Loucy (cell line): ENCODE measurements around the gene CST9L.

Experiments used
- H2AFZ ChIP-seq: fragments of 200-600 bp; sonication (generic); 2 replicates; pipeline ENCODE4 v1.6.0; 2016; ENCODE audit warnings: antibody characterized with exemption, mild to moderate bottlenecking, low read length, moderate library complexity
- H3F3A ChIP-seq: fragments of 200-600 bp; 2 replicates; pipeline ENCODE4 v1.6.0; 2016; ENCODE audit warnings: antibody characterized with exemption, low read depth, mild to moderate bottlenecking
- H3K27me3 ChIP-seq: fragments of 200-600 bp; sonication (generic); 2 replicates; pipeline ENCODE4 v1.6.1; 2014; ENCODE audit warnings: low read length, mild to moderate bottlenecking; ENCODE audit not compliant: insufficient read depth, poor library complexity, severe bottlenecking
- H3K36me3 ChIP-seq: fragments of 200-600 bp; sonication (generic); 2 replicates; pipeline ENCODE4 v1.6.1; 2016; ENCODE audit warnings: low read length; ENCODE audit not compliant: insufficient read depth
- H3K4me1 ChIP-seq: fragments of 200-600 bp; sonication (generic); 2 replicates; pipeline ENCODE4 v1.5.1; 2014; ENCODE audit warnings: low read length, mild to moderate bottlenecking; ENCODE audit not compliant: insufficient read depth, poor library complexity, severe bottlenecking
- H3K4me2 ChIP-seq: fragments of 200-600 bp; sonication (generic); 2 replicates; pipeline ENCODE4 v1.6.0; 2014; ENCODE audit warnings: antibody characterized with exemption, low read length, low read depth, mild to moderate bottlenecking; ENCODE audit not compliant: poor library complexity, severe bottlenecking
- H3K4me3 ChIP-seq: fragments of 200-600 bp; sonication (generic); 2 replicates; pipeline ENCODE4 v1.5.1; 2014; ENCODE audit warnings: low read length, mild to moderate bottlenecking, mixed read lengths; ENCODE audit not compliant: poor library complexity, severe bottlenecking
- H3K79me2 ChIP-seq: fragments of 200-600 bp; sonication (generic); 2 replicates; pipeline ENCODE4 v1.6.1; 2014; ENCODE audit warnings: low read length; ENCODE audit not compliant: insufficient read depth
- H3K9ac ChIP-seq: fragments of 200-600 bp; sonication (generic); 2 replicates; pipeline ENCODE4 v1.6.0; 2014; ENCODE audit warnings: mild to moderate bottlenecking, low read depth, low read length, moderate library complexity; ENCODE audit not compliant: poor library complexity, severe bottlenecking
- H3K9me2 ChIP-seq: fragments of 200-600 bp; sonication (generic); replicated peaks from 2 replicates; pipeline ENCODE4 v1.6.1; 2016; ENCODE audit warnings: low read depth, low read length, mixed read lengths
- H3K9me3 ChIP-seq: fragments of 200-600 bp; sonication (generic); 2 replicates; pipeline ENCODE4 v1.6.1; 2014; ENCODE audit warnings: mild to moderate bottlenecking, antibody characterized with exemption, low read length, low read depth; ENCODE audit not compliant: insufficient read depth
- H4K20me1 ChIP-seq: fragments of 200-600 bp; sonication (generic); 2 replicates; pipeline ENCODE4 v1.6.0; 2014; ENCODE audit warnings: antibody characterized with exemption, low read length, mild to moderate bottlenecking; ENCODE audit not compliant: insufficient read depth, poor library complexity, severe bottlenecking
- CTCF ChIP-seq: fragments of 200-600 bp; sonication (generic); conservative IDR thresholded peaks from 2 replicates; pipeline ENCODE4 v1.5.1; 2014; ENCODE audit warnings: mild to moderate bottlenecking, antibody characterized with exemption, low read length
- EZH2phosphoT487 ChIP-seq: fragments of 200-600 bp; IDR thresholded peaks from 2 replicates; pipeline ENCODE4 v1.6.1; 2018; ENCODE audit warnings: antibody characterized with exemption, mild to moderate bottlenecking, moderate library complexity, borderline replicate concordance

CST9L gene

GRCh38 chr20:23604306-23604705 lies 36.0 kb upstream of the CST9L start:
- H3K4me3 ChIP-seq = no peak overlapping the region
- H3K4me2 ChIP-seq = no peak overlapping the region
- peaks cover 3% of the 10 kb centered on the region for H3K4me1 ChIP-seq
- no peaks in the 10 kb centered on the region for H3F3A ChIP-seq
- no peaks in the 10 kb centered on the region for H3K9me2 ChIP-seq
- H3K9ac ChIP-seq = no peak overlapping the region
- no peaks in the 10 kb centered on the region for H4K20me1 ChIP-seq
- no peak overlapping the region for H2AFZ ChIP-seq
- TF ChIP-seq CTCF = no peak
- H3K9me3 ChIP-seq = no peaks in the 10 kb centered on the region
- no peaks in the 10 kb centered on the region for H3K27me3 ChIP-seq
- H3K36me3 ChIP-seq = no peaks in the 10 kb centered on the region
- no peaks in the 10 kb centered on the region for H3K79me2 ChIP-seq

GRCh38 chr20:23603321-23603720 lies 35.0 kb upstream of the CST9L start:
- H3K9ac ChIP-seq = no peak overlapping the region
- no peak overlapping the region for H3K4me3 ChIP-seq
- no peaks in the 10 kb centered on the region for H3K79me2 ChIP-seq
- no peak overlapping the region for H2AFZ ChIP-seq
- TF ChIP-seq EZH2phosphoT487 = no peak
- TF ChIP-seq CTCF = no peak
- H3K36me3 ChIP-seq = no peaks in the 10 kb centered on the region
- H3F3A ChIP-seq = no peaks in the 10 kb centered on the region
- H4K20me1 ChIP-seq = no peaks in the 10 kb centered on the region
- no peaks in the 10 kb centered on the region for H3K9me2 ChIP-seq
- no peaks in the 10 kb centered on the region for H3K27me3 ChIP-seq
- no peaks in the 10 kb centered on the region for H3K9me3 ChIP-seq
- H3K4me2 ChIP-seq = no peak overlapping the region
- H3K4me1 ChIP-seq = peaks cover 3% of the 10 kb centered on the region

GRCh38 chr20:23602699-23603098 lies 34.4 kb upstream of the CST9L start:
- H3K4me1 ChIP-seq = peaks cover 3% of the 10 kb centered on the region
- H3K9ac ChIP-seq = no peak overlapping the region
- no peaks in the 10 kb centered on the region for H3F3A ChIP-seq
- no peak overlapping the region for H2AFZ ChIP-seq
- TF ChIP-seq CTCF = no peak
- no peak for TF ChIP-seq EZH2phosphoT487
- H3K36me3 ChIP-seq = no peaks in the 10 kb centered on the region
- no peaks in the 10 kb centered on the region for H3K9me3 ChIP-seq
- H3K79me2 ChIP-seq = no peaks in the 10 kb centered on the region
- no peak overlapping the region for H3K4me3 ChIP-seq
- no peaks in the 10 kb centered on the region for H3K27me3 ChIP-seq
- H3K9me2 ChIP-seq = no peaks in the 10 kb centered on the region
- no peak overlapping the region for H3K4me2 ChIP-seq
- no peaks in the 10 kb centered on the region for H4K20me1 ChIP-seq
